Mucosa of gallbladder (tissue), 1 donor: ENCODE results near the gene MAPK7. TPM values are rescaled to one million over a fixed set of nuclear protein-coding genes. Genes with fewer than 3 reads are reported as not detected.

ENCODE experiments used
- DNase-seq: peaks from one replicate; pipeline ENCODE4 v3.0.0-alpha.2; 2020; ENCODE audit warnings: low spot score
- total RNA-seq: library from RNA; stranded (reverse); gene quantifications from one replicate; pipeline ENCODE4 v1.2.1, GENCODE V29; 2021
- donor health status: DM: no; HTN: no; CAD: no.

The MAPK7 gene
- total RNA-seq, 1 donor from 2014 or later, result 23.0 TPM

GRCh38 chr17:19380481-19381301 lies 2.4 kb downstream of the MAPK7 start:
- DNase-seq, result no peak

GRCh38 chr17:19381361-19381740 lies 3.1 kb downstream of the MAPK7 start:
- DNase-seq, result no peak

GRCh38 chr17:19381741-19382444 lies 3.6 kb downstream of the MAPK7 start:
- DNase-seq, result no peak

- DNase-seq, result no peak
Measured at GRCh38 chr17:19382531-19383444, 4.5 kb downstream of the MAPK7 start.

- DNase-seq, result no peak
Measured at GRCh38 chr17:19383681-19384470, 5.6 kb downstream of the MAPK7 start.

GRCh38 chr17:19384723-19385391 lies 6.6 kb downstream of the MAPK7 start:
- peak; percentile 81 for DNase-seq

- no peak for DNase-seq
Measured at GRCh38 chr17:19385521-19385983, 7.3 kb downstream of the MAPK7 start.

- DNase-seq, result no peak
Measured at GRCh38 chr17:19386051-19386929, 8.0 kb downstream of the MAPK7 start.

- peak; percentile 62 for DNase-seq
Measured at GRCh38 chr17:19386974-19387920, 8.9 kb downstream of the MAPK7 start, which contains the start of gene MFAP4. MFAP4 (minus strand) TSS chr17:19387190; CDS start chr17:19387155, 35 bp downstream.

- DNase-seq, result no peak
Measured at GRCh38 chr17:19387921-19388521, 9.7 kb downstream of the MAPK7 start.

GRCh38 chr17:19388791-19389785 lies 10.8 kb downstream of the MAPK7 start:
- DNase-seq, result no peak

GRCh38 chr17:19390951-19391350 lies 12.7 kb downstream of the MAPK7 start:
- no peak for DNase-seq

- no peak for DNase-seq
Measured at GRCh38 chr17:19391432-19391831, 13.1 kb downstream of the MAPK7 start.

- no peak for DNase-seq
Measured at GRCh38 chr17:19392303-19392702, 14.0 kb downstream of the MAPK7 start.

- DNase-seq, result no peak
Measured at GRCh38 chr17:19397556-19398041, 19.3 kb downstream of the MAPK7 start.
